ENCODE results near the gene PTGES2. TPM values are rescaled to one million over a fixed set of nuclear protein-coding genes. Genes with fewer than 3 reads are reported as not detected.
A peak's percentile ranks its signal among the peaks of the same experiment; 100 is the strongest.
"Not testable (repeated sequence)": the region's sequence is repeated elsewhere in the genome, so short reads cannot be mapped to it uniquely, and the experiment has no call there.

PTGES2 gene
- total RNA-seq, 1 donor = 54.4 TPM

DNA sequence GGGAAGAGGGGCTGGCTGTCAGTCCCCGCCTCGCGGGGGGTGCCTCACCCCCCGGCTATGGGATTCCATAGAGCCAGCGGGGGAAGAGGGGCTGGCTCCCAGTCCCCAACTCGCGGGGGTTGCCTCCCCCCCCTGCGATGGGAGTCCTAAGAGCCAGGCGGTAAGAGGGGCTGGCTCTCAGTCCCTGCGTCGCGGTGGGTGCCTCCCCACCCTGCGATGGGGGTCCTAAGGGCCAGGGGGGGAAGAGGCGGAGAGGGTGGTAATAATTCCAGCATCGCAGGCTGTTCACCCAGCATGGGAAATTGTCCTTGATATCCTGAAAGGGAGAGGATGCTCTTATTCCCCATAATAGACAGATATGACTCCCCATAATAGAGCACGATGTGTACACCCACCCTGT, 12.1 kb upstream of the PTGES2 start:
- no peak for DNase-seq (ENCODE audit: low read depth in 2 of 3, low spot score in 2 of 3)

DNA sequence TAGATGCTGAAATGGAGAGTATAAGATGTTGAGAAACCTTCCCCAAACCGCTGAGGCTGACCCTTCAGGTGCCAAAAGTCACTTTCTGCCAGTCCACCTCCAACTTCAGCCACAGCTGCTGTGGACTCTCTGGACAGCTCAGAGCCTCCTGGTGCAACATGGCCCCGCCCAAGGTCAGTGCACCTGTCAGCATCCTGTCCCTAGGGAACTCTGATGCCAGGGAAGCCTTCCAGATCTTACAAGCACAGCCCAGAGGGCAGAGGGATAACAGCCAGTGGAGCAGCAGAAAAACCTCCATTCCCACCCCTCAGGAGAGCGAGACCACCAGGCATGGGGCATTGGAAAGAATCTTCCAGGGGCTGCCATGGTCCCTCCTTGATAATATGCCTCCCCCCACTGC, 10.5 kb upstream of the PTGES2 start:
- DNase-seq (ENCODE audit: low read depth in 2 of 3, low spot score in 2 of 3) = no peak

DNA sequence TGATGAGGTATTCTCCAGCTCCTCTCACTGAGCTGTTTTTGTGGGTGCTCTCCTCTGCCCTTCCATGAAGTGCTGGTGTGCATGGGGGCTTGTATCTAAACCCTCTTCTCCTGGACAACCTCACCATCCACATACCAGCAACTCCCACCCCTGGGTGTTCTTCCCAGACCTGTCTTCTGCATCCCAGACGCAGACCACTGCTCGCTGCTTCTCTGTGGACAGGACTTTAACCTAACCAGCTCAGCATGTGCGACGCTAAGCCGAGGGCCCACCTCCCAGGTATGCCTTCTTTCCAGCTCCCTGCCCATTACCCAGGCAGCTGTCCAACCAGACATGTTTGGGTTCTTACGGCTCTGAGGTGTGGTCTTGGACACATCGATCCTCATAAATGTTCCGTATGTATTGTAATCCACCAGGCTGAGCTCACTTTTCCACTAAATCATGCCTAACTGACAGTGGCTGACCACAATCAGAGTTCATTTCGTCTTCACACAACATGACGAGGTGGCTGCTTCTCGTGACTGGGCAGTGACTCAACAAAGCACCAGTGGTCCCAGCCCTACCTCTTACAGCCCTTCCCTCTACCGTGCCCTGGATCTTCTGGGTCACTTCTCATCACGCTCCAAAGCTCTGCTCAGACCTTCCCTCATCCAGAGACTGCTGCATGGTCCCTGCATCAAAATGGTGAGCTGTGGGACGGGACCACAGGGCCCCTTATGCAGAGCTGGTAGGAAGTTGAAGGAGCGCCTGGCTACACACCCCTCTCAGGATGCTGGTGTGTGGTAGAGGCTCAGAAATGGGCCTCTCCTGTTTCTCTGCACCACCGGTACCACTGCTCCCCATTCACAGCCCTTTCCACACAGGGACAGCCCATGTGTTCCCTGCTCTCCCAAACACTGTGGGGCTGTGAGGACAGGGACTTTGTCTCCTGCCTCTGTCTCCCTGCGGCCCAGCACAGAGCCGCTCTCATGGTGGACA, 9.6 kb upstream of the PTGES2 start:
- no peak for DNase-seq (ENCODE audit: low read depth in 2 of 3, low spot score in 2 of 3)

DNA sequence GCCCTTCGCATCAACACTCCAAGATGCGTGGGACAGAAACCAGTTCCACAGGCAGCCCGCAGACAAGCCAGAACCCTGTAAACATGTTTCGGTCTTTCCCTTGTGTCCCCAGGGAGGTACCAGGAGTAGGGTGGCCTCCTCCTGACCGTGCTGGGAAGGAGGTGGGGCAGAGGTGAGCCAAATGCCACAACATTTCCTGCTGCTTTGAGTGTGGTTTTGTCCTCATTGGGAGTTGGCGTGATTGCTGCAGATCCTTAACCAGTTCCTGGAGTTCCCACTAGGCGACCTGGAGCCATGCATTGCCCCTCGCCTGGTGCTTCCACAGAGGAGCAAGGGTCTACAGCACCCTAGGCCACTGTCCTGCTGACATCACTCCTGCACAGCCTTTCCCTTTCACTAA, 8.0 kb upstream of the PTGES2 start:
- not testable (repeated sequence) for DNase-seq (ENCODE audit: low read depth in 2 of 3, low spot score in 2 of 3)

DNA sequence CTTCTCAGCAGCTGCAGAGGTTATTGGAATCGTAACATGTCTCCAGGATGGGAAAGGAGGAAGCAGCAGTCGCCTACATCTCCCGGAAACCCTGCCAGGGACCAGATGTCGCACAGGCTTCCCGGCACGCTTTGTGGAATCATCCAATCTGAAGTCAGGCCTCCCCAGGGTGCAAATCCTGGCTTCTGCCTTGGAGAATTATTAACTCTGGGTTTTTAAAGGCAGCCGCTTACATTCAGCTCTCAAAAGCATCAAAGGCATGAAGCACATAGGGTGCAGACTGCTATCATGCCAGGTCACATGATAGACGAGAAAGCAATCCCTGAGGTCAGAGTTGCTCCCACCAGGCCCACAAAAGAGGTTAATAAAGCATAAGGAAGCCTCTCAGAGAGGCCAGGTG, 4.6 kb upstream of the PTGES2 start:
- DNase-seq (ENCODE audit: low read depth in 2 of 3, low spot score in 2 of 3) = not testable (repeated sequence)

DNA sequence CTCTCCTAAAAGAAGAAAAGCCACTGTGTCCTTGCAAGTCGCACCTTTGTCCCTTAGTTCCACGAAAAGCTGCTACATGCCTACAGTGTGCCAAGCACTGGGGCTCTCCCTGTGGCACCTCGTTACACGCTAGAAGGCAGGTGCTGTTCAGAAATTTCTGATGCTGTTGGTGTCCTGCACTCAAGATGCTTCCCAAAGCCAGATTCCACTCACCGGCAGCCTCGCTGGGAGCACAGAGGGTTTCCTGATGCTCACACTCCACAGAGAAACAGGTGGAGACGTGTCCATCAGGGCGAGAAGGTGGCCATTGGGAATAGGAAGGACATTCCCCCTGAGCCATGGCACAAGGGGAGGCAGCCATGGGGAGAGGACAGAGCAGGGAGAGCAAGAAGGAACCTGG, 3.8 kb upstream of the PTGES2 start:
- not testable (repeated sequence) for DNase-seq (ENCODE audit: low read depth in 2 of 3, low spot score in 2 of 3)

DNA sequence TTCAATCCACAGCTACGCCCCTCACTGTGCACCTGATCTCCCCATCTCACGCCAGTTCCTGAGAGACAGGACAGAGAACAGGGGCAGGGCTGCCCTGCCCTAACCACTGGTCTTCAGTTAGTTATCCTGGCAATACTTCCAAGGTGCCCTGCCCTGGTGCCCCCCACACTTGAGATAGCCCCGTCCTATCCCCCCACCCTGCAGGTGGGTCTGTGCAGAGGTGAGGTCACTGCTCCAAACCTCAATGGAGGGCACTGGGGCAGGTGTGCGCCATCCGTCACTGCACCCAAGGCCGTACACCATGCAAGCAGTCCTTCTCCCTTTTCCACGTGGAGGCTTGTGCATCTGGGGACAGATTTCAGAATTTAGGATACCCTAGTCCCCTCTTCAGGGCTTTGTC, 3.1 kb upstream of the PTGES2 start:
- DNase-seq (ENCODE audit: low read depth in 2 of 3, low spot score in 2 of 3) = not testable (repeated sequence)

DNA sequence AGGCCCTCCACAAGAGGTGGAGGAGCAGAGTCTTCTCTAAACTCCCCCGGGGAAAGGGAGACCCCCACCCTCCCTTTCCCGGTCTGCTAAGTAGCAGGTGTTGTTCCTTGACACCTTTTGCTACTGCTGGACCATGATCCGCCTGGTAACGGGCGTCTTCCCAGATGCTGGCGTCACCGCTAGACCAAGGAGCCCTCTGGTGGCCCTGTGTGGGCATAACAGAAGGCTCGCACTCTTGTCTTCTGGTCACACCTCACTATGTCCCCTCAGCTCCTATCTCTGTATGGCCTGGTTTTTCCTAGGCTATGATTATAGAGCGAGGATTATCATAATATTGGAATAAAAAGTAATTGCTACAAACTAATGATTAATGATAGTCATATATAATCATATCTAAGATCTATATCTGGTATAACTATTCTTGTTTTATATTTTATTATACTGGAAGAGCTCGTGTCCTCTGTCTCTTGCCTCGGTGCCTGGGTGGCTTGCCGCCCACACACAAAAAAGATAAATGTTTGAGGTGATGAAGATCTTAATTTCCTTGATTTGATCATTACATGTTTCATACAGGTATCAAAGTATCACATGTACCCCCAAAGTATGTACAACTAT, 2.6 kb upstream of the PTGES2 start:
- not testable (repeated sequence) for DNase-seq (ENCODE audit: low read depth in 2 of 3, low spot score in 2 of 3)

GRCh38 chr9:128128836-128129590, 1.5 kb upstream of the PTGES2 start:
- no peak for DNase-seq (ENCODE audit: low read depth in 2 of 3, low spot score in 2 of 3)

DNA sequence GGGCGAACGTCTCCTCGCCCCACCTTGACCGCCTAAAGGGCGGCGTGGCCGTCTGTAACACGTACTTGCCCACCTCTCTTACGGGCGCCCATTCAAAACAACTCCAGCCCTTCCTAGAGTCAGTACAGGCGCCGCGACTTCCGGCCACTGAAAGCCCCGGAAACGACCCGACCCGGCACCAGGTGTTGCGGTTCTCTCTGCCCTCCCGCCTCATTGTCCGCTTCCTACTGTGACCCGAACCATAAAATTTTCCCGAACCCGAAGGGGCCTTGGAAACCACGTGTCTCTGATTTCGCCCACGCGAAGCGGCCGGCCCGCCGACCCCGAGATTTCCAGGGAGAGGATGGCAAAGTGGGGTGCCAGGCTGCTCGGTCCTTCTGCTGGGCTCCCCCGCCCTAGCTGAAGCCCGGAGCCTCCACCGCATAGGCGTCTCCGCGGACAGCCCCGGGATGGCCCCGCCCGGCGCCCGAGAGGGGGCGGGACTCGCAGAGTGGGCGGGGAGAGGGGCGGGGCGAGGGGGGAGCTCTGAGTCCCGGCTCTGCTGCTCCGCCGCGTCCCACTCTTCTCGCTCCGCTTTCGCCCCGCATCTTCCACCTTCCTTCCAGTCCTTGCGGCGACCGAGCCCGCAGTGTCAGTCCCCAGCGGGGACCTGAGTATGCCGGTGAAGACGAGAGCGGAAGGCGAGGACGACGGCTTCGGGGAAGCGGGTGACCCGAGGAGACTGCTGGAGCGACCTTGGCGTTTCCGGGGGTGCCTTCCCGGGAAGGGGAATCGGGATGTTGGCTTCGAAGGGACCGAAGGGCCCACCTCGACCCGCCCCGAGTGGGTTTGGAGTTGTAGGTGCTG, 684 bp upstream of the PTGES2 start:
- DNase-seq (ENCODE audit: low read depth in 2 of 3, low spot score in 2 of 3) = peak; percentile 87 to 94 (median 91)

GRCh38 chr9:128125580-128126354, 1.8 kb downstream of the PTGES2 start:
- DNase-seq (ENCODE audit: low read depth in 2 of 3, low spot score in 2 of 3) = no peak

DNA sequence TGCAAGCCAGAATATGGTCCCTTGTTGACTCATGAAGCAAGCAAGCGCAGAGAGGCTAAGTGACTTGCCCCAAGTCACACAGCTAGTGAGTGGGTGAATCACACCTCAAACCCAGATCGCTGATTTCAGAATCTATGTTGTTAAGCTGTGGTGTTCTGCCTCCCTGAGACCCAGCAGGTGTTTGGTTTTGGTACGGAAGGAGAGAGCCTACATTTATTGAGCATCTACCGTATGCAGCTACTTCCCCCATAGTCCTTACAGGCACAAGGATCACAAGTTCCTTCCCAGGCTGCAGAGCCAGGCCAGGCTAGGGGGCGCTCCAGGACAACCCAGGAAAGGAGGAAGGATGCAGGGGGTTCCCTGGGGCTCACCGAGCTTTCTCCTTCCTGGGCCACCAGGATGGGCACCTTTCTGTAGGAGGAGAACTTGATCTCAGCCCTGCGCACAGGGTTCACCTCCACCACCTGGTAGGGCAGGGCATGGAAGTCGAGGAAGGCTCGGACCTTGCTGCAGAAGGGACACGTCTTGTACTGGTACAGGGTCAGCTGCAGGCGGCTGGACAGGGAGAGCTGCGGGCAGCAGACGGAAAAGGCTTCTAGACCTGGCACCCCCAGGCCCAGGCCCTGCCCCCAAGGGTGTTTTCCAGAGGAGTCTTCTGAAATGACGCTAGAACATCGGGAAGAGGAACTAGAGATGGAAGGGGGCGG, 2.5 kb downstream of the PTGES2 start:
- peak in 2 of 3 donors; percentile 40 to 58 for DNase-seq (ENCODE audit: low read depth in 2 of 3, low spot score in 2 of 3)

- no peak for DNase-seq (ENCODE audit: low read depth in 2 of 3, low spot score in 2 of 3)
These were observed 3.1 kb downstream of the PTGES2 start for GRCh38 chr9:128124451-128124850.

GRCh38 chr9:128123451-128124080, 4.0 kb downstream of the PTGES2 start:
- no peak for DNase-seq (ENCODE audit: low read depth in 2 of 3, low spot score in 2 of 3)

DNA sequence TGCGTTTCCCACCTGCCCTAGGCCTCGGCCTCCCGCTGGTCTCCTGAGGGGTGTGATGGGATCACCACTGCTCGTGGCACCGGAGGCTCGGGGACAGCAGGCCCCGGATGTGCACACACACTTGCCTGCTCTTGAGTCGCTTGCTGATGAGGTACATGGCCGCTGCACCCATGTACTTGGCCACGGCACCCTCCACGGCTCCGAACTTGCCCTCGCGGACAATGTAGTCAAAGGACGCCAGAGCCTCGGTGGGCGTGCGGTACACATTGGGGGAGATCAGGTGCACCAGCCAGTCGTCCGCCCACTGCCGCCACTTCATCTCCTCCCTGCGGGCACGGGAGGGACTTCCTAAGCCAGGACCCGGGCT, 4.7 kb downstream of the PTGES2 start:
- no peak for DNase-seq (ENCODE audit: low read depth in 2 of 3, low spot score in 2 of 3)

DNA sequence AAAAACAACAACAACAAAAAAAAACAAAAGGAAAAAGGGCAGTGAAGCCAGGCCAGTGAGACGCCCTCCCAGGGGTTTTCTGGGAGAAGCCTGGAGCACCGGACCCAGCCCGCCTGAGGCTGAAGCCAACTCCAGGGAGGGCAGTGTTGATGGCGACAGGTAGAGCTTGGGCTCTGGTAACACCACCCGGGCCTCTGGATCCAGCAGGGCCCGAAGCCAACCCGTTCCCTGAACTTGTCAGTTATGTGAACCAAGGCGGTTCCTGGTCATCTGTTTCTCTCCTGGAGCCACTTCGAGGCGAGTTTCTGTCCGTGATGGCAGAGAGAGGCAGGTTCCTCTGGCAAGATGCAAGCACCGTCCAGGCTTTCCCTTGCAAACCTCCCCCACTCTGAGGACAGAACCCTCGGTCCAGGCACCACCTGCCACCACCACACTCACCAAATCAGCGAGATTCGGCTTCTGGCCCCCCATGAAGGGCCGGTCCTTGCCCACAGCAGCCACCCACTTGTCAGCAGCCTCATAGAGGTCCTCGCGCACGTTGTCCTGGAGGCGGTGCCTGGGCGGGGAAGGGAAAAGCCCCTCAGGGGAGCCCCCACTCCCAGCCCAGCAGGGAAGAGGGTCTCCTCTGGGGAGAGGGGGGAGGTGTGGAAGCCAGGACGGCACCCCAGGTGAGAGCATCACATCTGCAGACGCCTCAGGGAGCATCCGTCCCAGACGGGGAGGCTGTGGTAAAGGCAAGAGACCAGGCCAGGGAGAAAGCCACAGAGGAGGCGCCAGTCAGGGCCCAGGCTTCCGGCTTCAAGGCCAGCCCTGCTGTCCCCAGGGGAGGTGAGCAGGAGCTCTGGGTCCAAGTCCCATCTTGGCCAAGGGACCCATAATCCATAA, 5.4 kb downstream of the PTGES2 start:
- DNase-seq (ENCODE audit: low read depth in 2 of 3, low spot score in 2 of 3) = no peak

DNA sequence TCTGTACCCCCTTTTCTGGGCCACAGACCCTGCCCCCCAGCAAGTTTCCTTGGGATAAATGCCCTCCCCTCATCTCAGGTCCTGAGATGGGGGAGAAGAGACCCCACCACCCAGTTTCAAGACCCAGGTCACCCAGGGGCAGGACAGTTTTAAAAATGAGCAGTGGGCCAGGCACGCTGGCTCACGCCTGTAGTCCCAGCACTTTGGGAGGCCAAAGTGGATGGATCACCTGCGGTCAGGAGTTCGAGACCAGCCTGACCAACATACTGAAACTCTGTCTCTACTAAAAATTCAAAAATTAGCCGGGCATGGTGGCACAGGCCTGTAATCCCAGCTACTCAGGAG, 6.1 kb downstream of the PTGES2 start:
- no peak for DNase-seq (ENCODE audit: low read depth in 2 of 3, low spot score in 2 of 3)
